Endothelial cell of umbilical vein (primary cell): ENCODE measurements around the gene MPND. TPM values are rescaled to one million over a fixed set of nuclear protein-coding genes. Genes with fewer than 3 reads are reported as not detected.

Experiments used
- BruUV-seq: library from RNA; stranded (reverse); fragments of 400-500 nt; replicated peaks from 2 replicates; lab custom pipeline; 2021; lab: Mats Ljungman, UMichigan
- CTCF ChIA-PET: fragments of 300-600, 350-600 bp; sonication (Branson Sonifier 250); formaldehyde crosslinking; loops from one replicate; lab custom pipeline; 2021; ENCODE audit warnings: antibody characterized with exemption, inconsistent platforms; lab: Charles Lee
- POLR2A ChIA-PET: fragments of 300-600, 350-600 bp; sonication (Branson Sonifier 250); formaldehyde crosslinking; loops from one replicate; lab custom pipeline; 2021; ENCODE audit warnings: antibody characterized with exemption, inconsistent platforms; lab: Charles Lee
- DNase-seq: peaks from one replicate; pipeline ENCODE4 v3.0.0-alpha.2; 2011; ENCODE audit warnings: low read depth, low spot score
- FAIRE-seq: peaks from 2 replicates; lab custom pipeline; 2011; peaks lifted over from hg19 to GRCh38; lab: Jason Lieb, UNC
- H2AFZ ChIP-seq: 2 replicates; pipeline ENCODE4 v1.6.0; 2012; ENCODE audit warnings: low read depth, low read length, control low read depth, inconsistent platforms
- H3K27ac ChIP-seq: 2 replicates; pipeline ENCODE4 v1.5.1; 2011; ENCODE audit warnings: low read depth, mild to moderate bottlenecking, control low read depth, low read length, moderate library complexity; ENCODE audit not compliant: insufficient read depth
- H3K27me3 ChIP-seq, 2 experiments: 2 replicates each; pipeline versions ENCODE4 v1.6.0 to v1.6.1; 2011; ENCODE audit warnings: low read length in 2 of 2, mixed read lengths in 1 of 2; ENCODE audit not compliant: control insufficient read depth in 2 of 2, insufficient read depth in 2 of 2
- H3K36me3 ChIP-seq, 2 experiments: 2 replicates in 1 of 2; 3 replicates in 1 of 2; pipeline ENCODE4 v1.5.1; 2011; ENCODE audit warnings: low read length in 2 of 2, mild to moderate bottlenecking in 1 of 2, moderate library complexity in 1 of 2; ENCODE audit not compliant: control insufficient read depth in 2 of 2, insufficient read depth in 2 of 2; ENCODE audit errors: extremely low read depth in 1 of 2
- H3K4me1 ChIP-seq: 3 replicates; pipeline ENCODE4 v1.5.1; 2011; ENCODE audit warnings: mild to moderate bottlenecking, low read length; ENCODE audit not compliant: control insufficient read depth, insufficient read depth; ENCODE audit errors: extremely low read depth
- H3K4me2 ChIP-seq: 2 replicates; pipeline ENCODE4 v1.6.1; 2011; ENCODE audit warnings: low read length, control low read depth, mixed read lengths; ENCODE audit not compliant: insufficient read depth
- H3K4me3 ChIP-seq, 3 experiments: fragments of 200-600 bp in 1 of 3; sonication (generic), shearing (Covaris generic) in 1 of 3; replicated peaks in 1 of 3; 2 replicates each; pipeline ENCODE4 v1.5.1; 2011 to 2016; ENCODE audit warnings: control low read depth in 3 of 3, low read length in 3 of 3, mild to moderate bottlenecking in 2 of 3, inconsistent platforms in 1 of 3, low read depth in 1 of 3, moderate library complexity in 1 of 3; ENCODE audit not compliant: insufficient read depth in 1 of 3
- H3K79me2 ChIP-seq: 2 replicates; pipeline ENCODE4 v1.6.0; 2012; ENCODE audit warnings: low read length, inconsistent platforms; ENCODE audit not compliant: control insufficient read depth, insufficient read depth
- H3K9ac ChIP-seq: replicated peaks from 2 replicates; pipeline ENCODE3; 2011; ENCODE audit warnings: low read length, control low read depth; ENCODE audit not compliant: insufficient read depth; ENCODE audit errors: extremely low read depth
- H3K9me1 ChIP-seq: replicated peaks from 3 replicates; pipeline ENCODE4 v1.6.0; 2011; ENCODE audit warnings: mild to moderate bottlenecking, low read length; ENCODE audit not compliant: control insufficient read depth, insufficient read depth; ENCODE audit errors: extremely low read depth
- H3K9me3 ChIP-seq: replicated peaks from 2 replicates; pipeline ENCODE4 v1.5.1; 2012; ENCODE audit warnings: low read length, inconsistent platforms; ENCODE audit not compliant: control insufficient read depth, insufficient read depth
- H4K20me1 ChIP-seq: replicated peaks from 2 replicates; pipeline ENCODE3; 2011; ENCODE audit warnings: mild to moderate bottlenecking, low read length; ENCODE audit not compliant: control insufficient read depth, insufficient read depth; ENCODE audit errors: extremely low read depth
- CTCF ChIP-seq, 2 donors: IDR thresholded peaks; 1 replicate in 1 of 2; 2 replicates in 1 of 2; pipeline ENCODE4 v1.5.1; 2011; ENCODE audit warnings: low read length in 2 of 2, mild to moderate bottlenecking in 2 of 2, moderate library complexity in 2 of 2, control low read depth in 1 of 2, inconsistent platforms in 1 of 2, low read depth in 1 of 2; ENCODE audit not compliant: insufficient read depth in 1 of 2; ENCODE audit errors: extremely low read depth in 1 of 2
- EZH2 ChIP-seq: IDR thresholded peaks from 2 replicates; pipeline ENCODE4 v1.6.1; 2012; ENCODE audit warnings: borderline replicate concordance, low read depth, mild to moderate bottlenecking, moderate library complexity, low read length, inconsistent platforms; ENCODE audit not compliant: severe bottlenecking
- FOS ChIP-seq: IDR thresholded peaks from 2 replicates; pipeline ENCODE4 v1.6.1; 2011; ENCODE audit warnings: mild to moderate bottlenecking, low read length, moderate library complexity, borderline replicate concordance; ENCODE audit not compliant: insufficient read depth
- GATA2 ChIP-seq: IDR thresholded peaks from 2 replicates; pipeline ENCODE4 v1.7.0; 2011; ENCODE audit warnings: low read depth, mild to moderate bottlenecking, moderate library complexity, mixed read lengths, low read length; ENCODE audit not compliant: insufficient read length, insufficient read depth
- JUN ChIP-seq: IDR thresholded peaks from 2 replicates; pipeline ENCODE4 v1.6.1; 2011; ENCODE audit warnings: borderline replicate concordance, low read depth; ENCODE audit not compliant: insufficient read length, insufficient read depth
- MAX ChIP-seq: IDR thresholded peaks from 2 replicates; pipeline ENCODE4 v1.6.1; 2011; ENCODE audit not compliant: insufficient read depth, insufficient read length
- MYC ChIP-seq: IDR thresholded peaks from one replicate; pipeline ENCODE4 v1.6.1; 2011; ENCODE audit warnings: mild to moderate bottlenecking, low read depth, low read length
- POLR2A ChIP-seq: IDR thresholded peaks from 2 replicates; pipeline ENCODE4 v1.6.1; 2012; ENCODE audit warnings: low read depth, mild to moderate bottlenecking, control low read depth, low read length
- POLR2AphosphoS5 ChIP-seq: IDR thresholded peaks from 2 replicates; pipeline ENCODE4 v1.6.1; 2012; ENCODE audit warnings: low read depth, mild to moderate bottlenecking, control low read depth, low read length, moderate library complexity; ENCODE audit not compliant: insufficient read depth
- dilution Hi-C: fragments of 300-500 bp; cut with MboI; formaldehyde crosslinking; loops from one replicate; pipeline ENCODE4 v1.15.0; 2019; ENCODE audit warnings: low sequenced_read_pairs; ENCODE audit not compliant: extremely low pct_ligation_motif_present
- intact Hi-C: fragments of 100-400 bp; cut with micrococcal nuclease; formaldehyde crosslinking; loops from one replicate; pipeline ENCODE4 v1.10.0; 2022
- polyA plus RNA-seq, 4 experiments: library from polyadenylated mRNA; depleted of rRNA in 3 of 4; stranded (reverse) in 3 of 4; unstranded in 1 of 4; fragments of >200 nt; gene quantifications; 2 replicates each; pipeline versions ENCODE4 v1.2.1 to v1.2.3, GENCODE V29; 2011 to 2012; ENCODE audit warnings: missing spikeins in 1 of 4
- total RNA-seq: library from RNA; stranded (reverse); gene quantifications from 2 replicates; pipeline ENCODE4 v1.2.3, GENCODE V29; 2021

The MPND gene
- total and polyA plus RNA-seq, 2 donors (not counting 3 experiments of a cell fraction or from before 2014, with no cell fraction given): 14.8 to 21.1 TPM

GRCh38 chr19:4371247-4372164 is 28.1 kb downstream of the MPND start:
- peaks cover 49% of the 10 kb centered on the region for H3K4me1 ChIP-seq
- dilution Hi-C loops (no loop called here), intact Hi-C loops (no loop called here)
- no peaks in the 10 kb centered on the region for H3K9me1 ChIP-seq
- H3K4me2 ChIP-seq: no peak overlapping the region
- DNase-seq (no peak), FAIRE-seq (no peak)
- TF ChIP-seq POLR2A (no peak), POLR2AphosphoS5 (no peak), GATA2 (no peak), JUN (no peak), EZH2 (no peak), CTCF (IDR thresholded peaks at IDR 0.05; ENCODE audit: extremely low read depth in 1 of 2, insufficient read depth in 1 of 2, low read depth in 1 of 2, low read length in 2 of 2) (no peak), FOS (no peak), MAX (no peak), MYC (no peak)
- BruUV-seq: no TSS peak
- ChIA-PET CTCF (interaction anchor here (1.0 to 2.4 kb wide), 3 partner anchors 19 to 29 kb away, joined by 5 to 43 read pairs (median 8); partner anchors contain the start of gene SH3GL1), POLR2A (no interaction called here)
- peaks cover 88% of the 10 kb centered on the region for H3K79me2 ChIP-seq
- no peak overlapping the region for H2AFZ ChIP-seq
- no peaks in the 10 kb centered on the region for H4K20me1 ChIP-seq
- H3K9ac ChIP-seq: no peak overlapping the region
- no peaks in the 10 kb centered on the region for H3K27me3 ChIP-seq
- no peak overlapping the region for H3K4me3 ChIP-seq
- H3K27ac ChIP-seq: no peak overlapping the region
- H3K36me3 ChIP-seq: peaks cover 0 to 14% of the 10 kb centered on the region in 2 experiments
- H3K9me3 ChIP-seq: no peaks in the 10 kb centered on the region
